B cell (primary cell): ENCODE results near the gene CTXN3. TPM values are rescaled to one million over a fixed set of nuclear protein-coding genes. Genes with fewer than 3 reads are reported as not detected.

Experiments
- ATAC-seq: fragments of 200-7000 bp; cut with Tn5 transposase; one replicate; pipeline ENCODE4 v1.10.0; 2021; ENCODE audit warnings: low read depth, mild to moderate bottlenecking, moderate number of reproducible peaks, moderate library complexity
- CTCF ChIA-PET: fragments of 350-600 bp; sonication (Branson Sonifier 250); formaldehyde crosslinking; loops from one replicate; lab custom pipeline; 2021; ENCODE audit warnings: antibody characterized with exemption, inconsistent platforms; lab: Charles Lee
- POLR2A ChIA-PET: fragments of 350-600 bp; sonication (Branson Sonifier 250); formaldehyde crosslinking; loops from one replicate; lab custom pipeline; 2021; ENCODE audit warnings: antibody characterized with exemption; lab: Charles Lee
- DNase-seq: peaks from one replicate; pipeline ENCODE4 v3.0.0; 2013
- H2AFZ ChIP-seq: 2 replicates; pipeline ENCODE4 v1.6.1; 2012; ENCODE audit warnings: mild to moderate bottlenecking, low read depth, low read length; ENCODE audit not compliant: insufficient read depth, poor library complexity, severe bottlenecking
- H3K27ac ChIP-seq, 2 donors: 1 replicate in 1 of 2; 2 replicates in 1 of 2; pipeline ENCODE4 v1.5.1; 2012 to 2013; ENCODE audit warnings: low read length in 2 of 2, mild to moderate bottlenecking in 2 of 2, moderate library complexity in 1 of 2
- H3K27me3 ChIP-seq, 4 experiments: fragments of 200-600 bp in 1 of 4; sonication (generic) in 1 of 4; replicated peaks in 1 of 4; 1 replicate in 2 of 4; 2 replicates in 2 of 4; pipeline versions ENCODE4 v1.6.1 to v1.7.0; 2013 to 2016; ENCODE audit warnings: low read length in 3 of 4, mild to moderate bottlenecking in 2 of 4, mixed read lengths in 1 of 4, moderate library complexity in 1 of 4; ENCODE audit not compliant: insufficient read depth in 4 of 4, control insufficient read depth in 3 of 4; ENCODE audit errors: control extremely low read depth in 1 of 4
- H3K36me3 ChIP-seq, 2 experiments: replicated peaks in 1 of 2; 1 replicate in 1 of 2; 2 replicates in 1 of 2; pipeline versions ENCODE4 v1.6.1 to v1.7.1; 2013; ENCODE audit warnings: low read length in 1 of 2; ENCODE audit not compliant: insufficient read depth in 2 of 2, control insufficient read depth in 1 of 2; ENCODE audit errors: control extremely low read depth in 1 of 2, extremely low read depth in 1 of 2
- H3K4me1 ChIP-seq, 2 donors: fragments of 200-600 bp in 1 of 2; sonication (generic) in 1 of 2; 1 replicate in 1 of 2; 2 replicates in 1 of 2; pipeline versions ENCODE4 v1.5.1 to v1.6.1; 2013 to 2017; ENCODE audit warnings: low read length in 2 of 2; ENCODE audit not compliant: control insufficient read depth in 2 of 2, insufficient read depth in 2 of 2
- H3K4me2 ChIP-seq: replicated peaks from 2 replicates; pipeline ENCODE3; 2012; ENCODE audit warnings: mild to moderate bottlenecking, low read depth, low read length; ENCODE audit not compliant: poor library complexity, severe bottlenecking
- H3K4me3 ChIP-seq, 5 experiments: fragments of 200-600 bp in 1 of 5; sonication (generic) in 1 of 5; 1 replicate in 3 of 5; 2 replicates in 2 of 5; pipeline versions ENCODE4 v1.5.1 to v1.7.0; 2011 to 2016; ENCODE audit warnings: low read length in 4 of 5, mild to moderate bottlenecking in 4 of 5, low read depth in 2 of 5, control low read depth in 1 of 5, moderate library complexity in 1 of 5; ENCODE audit not compliant: insufficient read depth in 1 of 5; ENCODE audit errors: control extremely low read depth in 1 of 5, extremely low read depth in 1 of 5
- H3K79me2 ChIP-seq: fragments of 200-600 bp; sonication (generic); one replicate; pipeline ENCODE4 v1.6.0; 2016; ENCODE audit warnings: low read length; ENCODE audit not compliant: control insufficient read depth, insufficient read depth
- H3K9ac ChIP-seq: fragments of 200-600 bp; sonication (generic); 2 replicates; pipeline ENCODE4 v1.6.1; 2017; ENCODE audit warnings: mild to moderate bottlenecking, low read length, moderate library complexity
- H3K9me3 ChIP-seq, 3 donors: one replicate each; pipeline versions ENCODE4 v1.6.1 to v1.7.1; 2013; ENCODE audit warnings: low read length in 2 of 3; ENCODE audit not compliant: control insufficient read depth in 2 of 3, insufficient read depth in 1 of 3; ENCODE audit errors: control extremely low read depth in 1 of 3
- H4K20me1 ChIP-seq: 2 replicates; pipeline ENCODE4 v1.6.0; 2012; ENCODE audit warnings: mild to moderate bottlenecking, low read length; ENCODE audit not compliant: insufficient read depth, control insufficient read depth, poor library complexity, severe bottlenecking
- H3K27ac Mint-ChIP-seq: one replicate; pipeline ENCODE4 v1.8.0; 2021; ENCODE audit warnings: mixed read lengths
- H3K27me3 Mint-ChIP-seq: one replicate; pipeline ENCODE4 v1.8.0; 2021; ENCODE audit warnings: mixed read lengths
- H3K4me1 Mint-ChIP-seq: one replicate; pipeline ENCODE4 v1.8.0; 2021; ENCODE audit warnings: mixed read lengths
- H3K4me3 Mint-ChIP-seq: one replicate; pipeline ENCODE4 v1.8.0; 2021; ENCODE audit warnings: mixed read lengths
- H3K9me3 Mint-ChIP-seq: one replicate; pipeline ENCODE4 v1.8.0; 2022; ENCODE audit warnings: mixed read lengths; ENCODE audit not compliant: insufficient read depth
- CTCF ChIP-seq: fragments of 200-600 bp; IDR thresholded peaks from one replicate; pipeline ENCODE4 v1.8.0; 2022; ENCODE audit warnings: antibody characterized with exemption, mild to moderate bottlenecking
- EZH2 ChIP-seq: IDR thresholded peaks from 2 replicates; pipeline ENCODE4 v1.6.1; 2012; ENCODE audit warnings: borderline replicate concordance, low read depth, mild to moderate bottlenecking, moderate library complexity, low read length; ENCODE audit not compliant: insufficient read depth, poor library complexity, severe bottlenecking
- WGBS: methylation state at CpG from one replicate; pipeline ENCODE4 v1.1.5; 2013; ENCODE audit warnings: missing lambda C conversion rate; ENCODE audit not compliant: insufficient coverage; 5-methylcytosine and 5-hydroxymethylcytosine counted together
- intact Hi-C: fragments of 100-400 bp; cut with micrococcal nuclease; formaldehyde crosslinking; loops from one replicate; pipeline ENCODE4 v1.10.0; 2022
- polyA plus RNA-seq: library from polyadenylated mRNA; depleted of rRNA; stranded (reverse); fragments of >200 nt; gene quantifications from 2 replicates; pipeline ENCODE4 v1.2.3, GENCODE V29; 2012
- total RNA-seq, 2 donors: library from RNA; stranded (reverse); fragments of 120-200 nt in 1 of 2; gene quantifications; 1 replicate in 1 of 2; 2 replicates in 1 of 2; pipeline versions ENCODE4 v1.2.3 to v1.2.4, GENCODE V29; 2013 to 2022

The CTXN3 gene
- total and polyA plus RNA-seq, 2 donors (not counting 1 experiment from before 2014, with no cell fraction given): not detected

- Histone ChIP-seq H3K36me3 (no peaks in the 10 kb centered on the region), H3K4me3 (no peak overlapping the region), H4K20me1 (no peaks in the 10 kb centered on the region), H3K4me2 (no peak overlapping the region), H3K9me3 (no peaks in the 10 kb centered on the region), H3K79me2 (no peaks in the 10 kb centered on the region), H3K27ac (no peak overlapping the region), H3K9ac (no peak overlapping the region), H3K27me3 (no peaks in the 10 kb centered on the region), H3K4me1 (no peaks in the 10 kb centered on the region), H2AFZ (no peak overlapping the region)
- POLR2A ChIA-PET: no interaction called here
- TF ChIP-seq EZH2: no peak
- TF ChIP-seq CTCF: no peak
- ATAC-seq (no peak), DNase-seq (no peak)
- intact Hi-C loops: no loop called here
- CTCF ChIA-PET: no interaction called here
- Mint-ChIP-seq H3K4me1 (no peaks in the 10 kb centered on the region), H3K9me3 (no peaks in the 10 kb centered on the region), H3K27ac (no peak overlapping the region), H3K4me3 (no peak overlapping the region), H3K27me3 (peaks cover 7% of the 10 kb centered on the region)
These were observed 14.9 kb upstream of the CTXN3 start for GRCh38 chr5:127634007-127634406.

GRCh38 chr5:127639828-127640227, 9.1 kb upstream of the CTXN3 start:
- H3K27me3 Mint-ChIP-seq: peaks cover 7% of the 10 kb centered on the region
- ChIA-PET POLR2A (no interaction called here), CTCF (no interaction called here)
- Histone ChIP-seq H3K27me3 (no peaks in the 10 kb centered on the region), H3K36me3 (no peaks in the 10 kb centered on the region), H3K27ac (no peak overlapping the region), H3K4me2 (no peak overlapping the region), H3K4me1 (no peaks in the 10 kb centered on the region), H3K9ac (no peak overlapping the region), H2AFZ (no peak overlapping the region), H3K9me3 (no peaks in the 10 kb centered on the region), H3K79me2 (no peaks in the 10 kb centered on the region), H3K4me3 (no peak overlapping the region), H4K20me1 (no peaks in the 10 kb centered on the region)
- no peak overlapping the region for H3K4me3 Mint-ChIP-seq
- H3K27ac Mint-ChIP-seq: no peak overlapping the region
- WGBS: no CpG with 5 or more reads among the region's 2 CpGs
- intact Hi-C loops: no loop called here
- ATAC-seq: no peak
- no peaks in the 10 kb centered on the region for H3K4me1 Mint-ChIP-seq
- no peak for DNase-seq
- no peaks in the 10 kb centered on the region for H3K9me3 Mint-ChIP-seq
- TF ChIP-seq EZH2 (no peak), CTCF (no peak)
